ENCODE measurements around the gene PPM1L.
A peak's percentile ranks its signal among the peaks of the same experiment; 100 is the strongest.
"Not testable (repeated sequence)": the region's sequence is repeated elsewhere in the genome, so short reads cannot be mapped to it uniquely, and the experiment has no call there.

Gene PPM1L

GRCh38 chr3:160950542-160950941 lies 194.5 kb downstream of the PPM1L start:
- in situ Hi-C loops (cut with HindIII; ENCODE audit: low pct_ligation_motif_present, low pct_unique_long_range_greater_than_20kb, low sequenced_read_pairs) = no loop called here
- DNase-seq = no peak

DNA sequence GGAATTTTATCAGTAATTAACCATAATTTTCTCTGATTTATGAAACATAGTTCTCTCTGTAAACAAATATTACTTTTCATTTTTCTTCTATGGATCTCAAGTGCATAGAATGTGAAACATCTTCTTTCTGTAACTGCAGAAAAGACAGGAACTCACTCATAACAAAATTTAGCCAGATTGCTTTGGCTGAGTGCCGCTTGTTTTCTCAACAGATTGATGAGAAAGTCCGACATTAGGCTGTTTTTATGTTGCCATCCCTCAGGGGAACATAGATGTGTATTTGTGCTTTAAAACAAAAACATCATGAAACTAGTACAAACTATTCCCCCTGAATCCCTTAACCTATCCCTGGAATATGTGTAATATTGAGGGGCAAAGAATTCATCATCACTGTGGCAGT lies 194.9 kb downstream of the PPM1L start:
- no peak for DNase-seq
- in situ Hi-C loops (cut with HindIII; ENCODE audit: low pct_ligation_motif_present, low pct_unique_long_range_greater_than_20kb, low sequenced_read_pairs) = no loop called here

DNA sequence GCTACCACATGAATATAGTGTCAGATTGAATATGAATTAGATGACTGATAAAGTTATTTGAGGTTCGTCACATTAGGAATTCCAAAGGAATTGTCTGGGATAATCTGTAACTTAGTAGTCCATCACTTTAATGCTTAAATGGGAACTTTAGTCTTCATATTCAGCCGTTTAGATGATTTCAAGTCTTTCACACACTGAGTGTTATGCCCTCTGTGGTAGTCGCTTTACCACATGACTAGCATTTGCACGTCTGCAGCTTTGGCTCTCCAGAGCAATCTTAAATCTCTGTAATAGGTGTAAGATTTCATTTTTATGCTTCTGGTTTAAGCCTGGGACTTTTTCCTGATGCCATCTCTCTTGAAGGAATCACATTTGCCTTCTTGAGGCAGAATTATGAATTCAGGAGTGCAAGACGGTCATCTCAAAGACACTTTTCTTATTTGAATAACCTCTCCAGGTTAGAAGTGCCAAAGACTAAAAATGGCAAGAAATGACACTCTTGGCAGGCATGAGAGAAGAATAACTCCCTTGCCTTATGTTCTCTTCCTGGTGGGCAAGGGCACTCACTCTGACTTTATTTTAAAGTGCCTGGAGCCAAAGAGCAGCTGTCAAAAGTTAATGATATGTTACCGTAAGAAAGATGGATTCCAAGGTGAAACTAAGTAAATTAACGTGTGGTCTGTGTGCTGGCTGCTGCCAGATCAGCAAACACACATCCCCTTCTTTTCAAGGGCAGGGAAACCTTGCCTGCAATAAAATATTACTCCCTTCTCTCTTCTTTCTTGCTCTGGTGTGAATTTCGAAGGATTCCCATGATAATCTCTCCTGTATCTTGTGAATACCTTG lies 195.8 kb downstream of the PPM1L start:
- DNase-seq = no peak
- in situ Hi-C loops (cut with HindIII; ENCODE audit: low pct_ligation_motif_present, low pct_unique_long_range_greater_than_20kb, low sequenced_read_pairs) = no loop called here

GRCh38 chr3:160953686-160954085 lies 197.7 kb downstream of the PPM1L start:
- DNase-seq = no peak
- in situ Hi-C loops (cut with HindIII; ENCODE audit: low pct_ligation_motif_present, low pct_unique_long_range_greater_than_20kb, low sequenced_read_pairs) = no loop called here

- DNase-seq = peak; percentile 13
- in situ Hi-C loops (cut with HindIII; ENCODE audit: low pct_ligation_motif_present, low pct_unique_long_range_greater_than_20kb, low sequenced_read_pairs) = no loop called here
Measured at GRCh38 chr3:160956785-160957184, 200.8 kb downstream of the PPM1L start.

GRCh38 chr3:160960568-160960967 lies 204.5 kb downstream of the PPM1L start:
- in situ Hi-C loops (cut with HindIII; ENCODE audit: low pct_ligation_motif_present, low pct_unique_long_range_greater_than_20kb, low sequenced_read_pairs) = no loop called here
- no peak for DNase-seq

DNA sequence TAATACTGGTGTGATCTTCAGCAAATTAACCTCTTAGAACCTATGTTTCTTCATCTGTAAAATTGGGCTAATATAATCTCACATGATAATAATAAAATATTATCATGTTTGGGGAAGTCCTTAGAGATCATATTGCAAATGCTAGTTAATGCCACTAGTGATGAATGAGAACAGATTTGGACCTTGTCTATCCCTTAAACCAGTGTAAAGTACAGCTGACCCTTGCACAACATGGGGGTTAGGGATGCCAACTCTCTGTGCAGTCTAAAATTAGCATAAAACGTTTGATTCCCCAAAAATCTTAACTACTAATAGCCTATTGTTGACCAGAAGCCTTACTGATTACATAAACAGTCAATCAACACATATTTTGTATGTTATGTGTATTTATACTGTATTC lies 207.9 kb downstream of the PPM1L start:
- in situ Hi-C loops (cut with HindIII; ENCODE audit: low pct_ligation_motif_present, low pct_unique_long_range_greater_than_20kb, low sequenced_read_pairs) = no loop called here
- no peak for DNase-seq

DNA sequence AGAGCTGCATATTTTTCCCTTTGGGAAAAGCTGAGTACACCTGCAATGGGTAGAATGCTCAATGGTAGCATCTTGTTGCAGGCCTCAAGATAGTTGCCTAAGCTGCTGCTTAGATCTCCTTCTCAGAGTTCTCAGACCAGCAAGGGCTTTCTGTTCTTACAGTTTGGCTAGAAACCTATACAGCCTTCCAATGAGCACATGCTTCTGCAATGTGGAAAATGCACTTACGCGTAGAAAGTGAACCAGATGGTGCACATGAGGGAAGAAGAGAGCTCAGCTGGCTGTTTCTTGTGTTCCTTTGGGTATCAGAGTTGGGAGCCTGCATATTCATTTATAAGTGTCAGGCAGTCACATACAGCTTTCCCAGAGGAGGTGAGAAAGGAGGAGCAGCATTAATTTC lies 212.7 kb downstream of the PPM1L start:
- in situ Hi-C loops (cut with HindIII; ENCODE audit: low pct_ligation_motif_present, low pct_unique_long_range_greater_than_20kb, low sequenced_read_pairs) = no loop called here
- no peak for DNase-seq

DNA sequence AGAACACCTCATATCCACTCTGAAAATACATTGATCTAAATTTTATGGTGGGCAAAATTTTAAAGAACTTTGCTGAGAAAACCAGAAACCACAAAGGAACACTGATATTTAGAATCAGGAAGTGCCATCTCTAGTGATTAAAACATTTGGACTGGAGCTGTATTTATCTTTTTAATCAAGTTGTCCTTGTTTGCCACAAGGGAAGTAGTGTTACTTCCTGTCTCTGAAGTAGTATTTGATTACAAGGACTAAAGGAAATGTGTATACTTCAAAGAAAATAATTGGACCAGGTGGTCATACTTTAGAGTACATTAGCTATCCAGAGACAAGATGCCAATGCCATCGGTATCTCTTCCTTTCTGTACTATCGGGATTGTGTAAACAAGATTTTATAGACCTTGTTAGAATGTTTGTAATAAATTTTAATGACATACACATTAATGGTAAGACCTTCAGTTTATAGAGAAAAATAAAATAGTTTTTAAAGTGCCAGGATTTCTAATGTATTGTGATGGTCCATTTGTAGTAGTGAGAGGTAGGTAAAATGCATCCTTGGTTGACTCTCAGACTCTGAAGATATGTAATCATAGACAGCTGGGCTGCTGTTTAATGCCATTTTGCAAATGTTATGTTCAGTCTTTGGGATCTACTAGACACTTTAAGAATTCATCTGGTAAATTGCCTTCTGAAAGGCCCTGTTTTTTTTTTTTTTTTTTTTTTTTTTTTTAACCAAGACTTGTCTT lies 217.2 kb downstream of the PPM1L start:
- DNase-seq = no peak
- in situ Hi-C loops (cut with HindIII; ENCODE audit: low pct_ligation_motif_present, low pct_unique_long_range_greater_than_20kb, low sequenced_read_pairs) = no loop called here

GRCh38 chr3:160977773-160978172 lies 221.7 kb downstream of the PPM1L start:
- in situ Hi-C loops (cut with HindIII; ENCODE audit: low pct_ligation_motif_present, low pct_unique_long_range_greater_than_20kb, low sequenced_read_pairs) = no loop called here
- DNase-seq = no peak

- no peak for DNase-seq
- in situ Hi-C loops (cut with HindIII; ENCODE audit: low pct_ligation_motif_present, low pct_unique_long_range_greater_than_20kb, low sequenced_read_pairs) = no loop called here
Measured at GRCh38 chr3:160980740-160981139, 224.7 kb downstream of the PPM1L start.

DNA sequence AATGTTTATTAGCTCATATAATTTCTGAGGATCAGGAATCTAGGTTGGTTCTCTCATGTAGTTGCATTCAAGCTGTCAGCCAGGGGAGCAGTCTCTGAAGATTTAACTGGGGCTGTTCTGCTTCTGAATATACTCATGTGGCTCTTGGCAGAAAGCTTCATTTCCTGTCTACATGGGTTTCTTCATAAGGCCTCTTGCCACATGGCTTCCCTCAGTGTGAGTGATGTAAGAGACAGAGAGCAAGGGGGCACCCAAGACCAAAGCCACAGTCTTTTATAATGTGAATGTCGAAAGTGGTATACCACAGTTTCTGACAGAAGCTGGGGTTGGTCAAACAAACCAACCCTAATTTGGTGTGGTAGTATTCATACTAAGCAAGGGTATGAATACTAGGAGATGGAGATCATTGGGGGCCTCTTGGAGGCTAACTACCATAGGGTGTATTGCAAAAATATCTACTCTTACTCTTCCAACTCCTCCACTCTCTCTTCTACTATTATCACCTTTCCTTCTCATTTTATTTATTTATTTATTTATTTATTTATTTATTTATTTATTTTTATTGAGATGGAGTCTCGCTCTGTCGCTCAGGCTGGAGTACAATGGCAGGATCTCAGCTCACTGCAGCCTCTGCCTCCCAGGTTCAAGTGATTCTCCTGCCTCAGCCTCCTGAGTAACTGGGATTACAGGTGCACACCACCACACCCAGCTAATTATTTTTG lies 225.3 kb downstream of the PPM1L start:
- in situ Hi-C loops (cut with HindIII; ENCODE audit: low pct_ligation_motif_present, low pct_unique_long_range_greater_than_20kb, low sequenced_read_pairs) = no loop called here
- no peak for DNase-seq

DNA sequence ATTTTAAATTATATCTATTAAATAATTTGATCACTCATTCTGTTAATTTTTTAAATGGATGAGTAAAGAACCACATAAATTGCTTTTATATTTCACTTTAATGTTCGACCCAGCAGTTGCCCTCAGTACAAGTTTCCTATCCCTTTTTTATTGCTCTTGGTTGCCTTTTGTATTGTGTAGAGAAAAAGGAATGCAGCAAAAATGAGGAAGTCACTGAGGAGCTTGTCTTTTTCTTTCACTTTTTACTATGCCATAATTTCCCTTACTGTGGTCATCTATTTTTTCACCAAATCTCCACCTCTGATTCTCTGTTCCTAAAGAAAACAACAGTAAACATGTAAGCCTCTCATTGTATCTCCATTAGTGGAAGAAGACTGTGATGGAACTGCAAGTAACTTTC lies 226.5 kb downstream of the PPM1L start:
- DNase-seq = no peak
- in situ Hi-C loops (cut with HindIII; ENCODE audit: low pct_ligation_motif_present, low pct_unique_long_range_greater_than_20kb, low sequenced_read_pairs) = no loop called here

GRCh38 chr3:160983900-160984299 lies 227.9 kb downstream of the PPM1L start:
- in situ Hi-C loops (cut with HindIII; ENCODE audit: low pct_ligation_motif_present, low pct_unique_long_range_greater_than_20kb, low sequenced_read_pairs); DNase-seq: not testable (repeated sequence)

DNA sequence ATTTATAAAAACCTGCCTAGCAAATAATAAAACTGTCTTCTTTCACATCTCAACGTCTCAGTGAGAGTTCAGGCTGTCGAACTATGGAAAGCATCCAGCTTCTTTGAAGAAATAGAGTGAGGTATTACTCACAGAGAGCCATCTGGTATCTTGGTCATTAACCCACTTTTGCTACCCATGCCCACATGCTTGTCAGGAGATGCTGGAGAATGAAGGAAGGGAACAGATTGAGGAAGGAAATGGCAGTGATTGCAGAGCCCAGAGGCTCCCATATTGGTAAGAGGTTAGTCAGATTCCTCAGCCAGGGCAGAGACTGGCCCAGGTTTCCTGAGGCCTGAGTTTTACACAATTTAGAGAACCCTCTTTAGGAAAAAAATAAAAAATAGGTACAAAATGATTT lies 230.0 kb downstream of the PPM1L start:
- DNase-seq = no peak
- in situ Hi-C loops (cut with HindIII; ENCODE audit: low pct_ligation_motif_present, low pct_unique_long_range_greater_than_20kb, low sequenced_read_pairs) = no loop called here

DNA sequence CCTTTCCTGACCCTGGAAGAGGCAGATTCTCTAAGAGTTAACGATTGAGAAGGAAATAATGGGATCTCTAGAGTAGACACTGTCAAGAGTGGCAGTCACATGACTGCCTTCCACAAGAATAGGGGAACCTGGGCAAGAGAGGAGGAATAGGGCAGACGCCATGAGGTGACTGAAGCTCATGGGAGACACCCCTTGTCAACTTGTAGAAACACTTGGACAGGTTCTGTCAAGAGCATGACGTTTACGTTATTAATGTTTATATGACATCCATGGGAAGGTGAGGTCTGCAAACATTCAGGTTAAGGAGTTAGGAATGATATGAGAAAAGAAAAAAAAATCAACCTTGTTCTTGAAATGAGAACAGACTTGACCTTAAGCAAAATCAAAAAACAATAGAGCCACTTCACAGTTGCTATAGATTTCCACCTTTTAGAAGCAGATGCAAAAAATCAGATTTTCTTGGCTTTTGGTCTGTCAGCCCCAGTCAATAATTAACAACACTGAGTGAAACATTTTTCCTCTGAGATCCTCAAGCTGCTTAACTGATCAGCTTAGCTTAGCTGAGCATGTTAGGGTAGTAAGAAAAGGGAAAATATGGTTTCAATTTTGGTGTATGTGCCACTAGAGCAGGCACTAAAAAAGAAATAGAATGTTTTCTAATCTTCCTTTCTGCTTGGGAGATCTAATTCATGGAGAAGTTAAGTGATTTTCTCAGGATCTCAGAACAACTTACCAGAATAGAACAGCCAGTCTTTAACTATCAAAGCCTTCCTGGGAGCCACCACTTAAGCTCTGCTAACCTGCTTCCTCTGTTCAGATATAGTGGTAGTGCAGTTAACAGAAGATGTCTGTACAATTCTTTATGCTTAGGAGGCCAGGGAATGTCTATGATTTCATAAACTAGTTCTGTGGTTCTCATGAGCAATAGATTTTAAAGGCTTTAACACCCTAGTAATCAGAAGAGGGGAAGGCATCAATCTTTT lies 232.2 kb downstream of the PPM1L start:
- in situ Hi-C loops (cut with HindIII; ENCODE audit: low pct_ligation_motif_present, low pct_unique_long_range_greater_than_20kb, low sequenced_read_pairs) = no loop called here

DNA sequence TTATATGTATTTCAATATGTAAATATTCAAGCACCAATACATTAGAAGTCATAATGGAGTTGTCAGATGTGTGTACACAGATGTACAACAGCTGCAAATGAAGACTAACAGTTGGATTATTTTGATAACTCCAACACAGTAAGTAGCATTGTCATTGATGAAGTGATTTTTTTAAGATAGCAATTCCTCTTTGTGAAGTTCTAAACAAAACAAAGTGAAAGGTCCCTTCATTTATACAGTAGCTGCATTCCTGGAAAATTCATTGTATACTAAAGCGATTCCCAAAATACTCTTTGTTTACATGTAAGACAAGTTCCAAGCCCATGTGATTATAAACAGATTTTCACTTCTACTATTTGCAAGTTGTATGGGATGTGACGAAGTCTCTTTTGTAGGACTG lies 234.4 kb downstream of the PPM1L start:
- DNase-seq = no peak
- in situ Hi-C loops (cut with HindIII; ENCODE audit: low pct_ligation_motif_present, low pct_unique_long_range_greater_than_20kb, low sequenced_read_pairs) = no loop called here

More for the DNA sequence above, 232.2 kb downstream of the PPM1L start:
- no peak for DNase-seq

- in situ Hi-C loops (cut with HindIII; ENCODE audit: low pct_ligation_motif_present, low pct_unique_long_range_greater_than_20kb, low sequenced_read_pairs) = no loop called here
- DNase-seq = no peak
Measured at GRCh38 chr3:160992712-160993111, 236.7 kb downstream of the PPM1L start.
